Measurements from ENCODE around the gene PHF8. TPM values are rescaled to one million over a fixed set of nuclear protein-coding genes. Genes with fewer than 3 reads are reported as not detected.

Gene PHF8
- total and polyA plus RNA-seq, 9 of the 15 experiments (the other 6 are each of a cell fraction or from before 2014, with no cell fraction given) = 2.5 to 25.7 (median 12.1) TPM

- TF ChIP-seq RAD21 (CRISPR knock-in tag; conservative IDR thresholded peaks at IDR 0.05 in 1 of 2, IDR thresholded peaks at IDR 0.05 in 1 of 2) (no peak), IFI16 (CRISPR knock-in tag; IDR thresholded peaks at IDR 0.05) (no peak), IRF9 (tag; IDR thresholded peaks at IDR 0.05) (no peak), TAL1 (IDR thresholded peaks at IDR 0.05) (no peak), BRD4 (IDR thresholded peaks at IDR 0.05) (peak; percentile 93; the same call in 1 of the 2 replicates), SRSF9 (IDR thresholded peaks at IDR 0.05; ENCODE audit: borderline replicate concordance, low read depth, low read length) (no peak), MBD1 (CRISPR knock-in tag; IDR thresholded peaks at IDR 0.05) (no peak), ASH1L (IDR thresholded peaks at IDR 0.05; ENCODE audit: borderline replicate concordance, low read depth, partially characterized antibody) (peak; percentile 40), DACH1 (IDR thresholded peaks at IDR 0.05; ENCODE audit: partially characterized antibody) (no peak), SMARCE1 (IDR thresholded peaks at IDR 0.05) (0 out of 2 replicates have a peak, but pooled peaks have one; percentile 10), ZBED1 (IDR thresholded peaks at IDR 0.05) (no peak), ETV6 (IDR thresholded peaks at IDR 0.05; ENCODE audit: borderline replicate concordance in 1 of 2, low read depth in 2 of 2, low read length in 1 of 2) (no peak), ETV6 (CRISPR knock-in tag; IDR thresholded peaks at IDR 0.05; ENCODE audit: borderline replicate concordance) (peak; percentile 45; the same call in 1 of the 2 replicates), ZNF324 (CRISPR knock-in tag; IDR thresholded peaks at IDR 0.05) (no peak), SMARCA5 (IDR thresholded peaks at IDR 0.05) (no peak), ZBTB43 (CRISPR knock-in tag; IDR thresholded peaks at IDR 0.05) (no peak), ZFP1 (CRISPR knock-in tag; IDR thresholded peaks at IDR 0.05) (no peak), FIP1L1 (IDR thresholded peaks at IDR 0.05; ENCODE audit: low read depth, low read length, poor library complexity, severe bottlenecking) (peak; percentile 81), KAT2B (IDR thresholded peaks at IDR 0.05; ENCODE audit: low read depth, low read length) (no peak), ZBTB1 (CRISPR knock-in tag; IDR thresholded peaks at IDR 0.05; ENCODE audit: borderline replicate concordance, low read depth) (no peak), CBFB (CRISPR knock-in tag; IDR thresholded peaks at IDR 0.05) (no peak), ESRRB (CRISPR knock-in tag; IDR thresholded peaks at IDR 0.05; ENCODE audit: borderline replicate concordance) (no peak), BACH1 (tag; IDR thresholded peaks at IDR 0.05) (no peak), ZC3H4 (CRISPR knock-in tag; IDR thresholded peaks at IDR 0.05; ENCODE audit: borderline replicate concordance) (no peak), ZBTB17 (CRISPR knock-in tag; IDR thresholded peaks at IDR 0.05) (no peak), NR3C1 (CRISPR knock-in tag; IDR thresholded peaks at IDR 0.05) (no peak), NBN (IDR thresholded peaks at IDR 0.05; ENCODE audit: low read depth) (peak; percentile 76; the same call in 1 of the 2 replicates)
Observed at GRCh38 chrX:54044126-54044876, at the start of gene PHF8 (continued).

All from K562 (cell line).